ENCODE results near the gene GMDS.

Gene GMDS

GRCh38 chr6:2155206-2155605 is 90.2 kb downstream of the GMDS start:
- no peak overlapping the region for H3K4me3 Mint-ChIP-seq
- H3K27me3 Mint-ChIP-seq: no peaks in the 10 kb centered on the region
- no peaks in the 10 kb centered on the region for H3K36me3 Mint-ChIP-seq (ENCODE audit: insufficient read depth)
- H3K27ac Mint-ChIP-seq (ENCODE audit: low read depth): no peak overlapping the region
- H3K9me3 Mint-ChIP-seq: no peaks in the 10 kb centered on the region
- DNase-seq (ENCODE audit: low spot score in 2 of 2) (no peak), ATAC-seq (replicated peaks; ENCODE audit: extremely low read depth, poor library complexity, severe bottlenecking) (no peak)
- peaks cover 11% of the 10 kb centered on the region for H3K4me1 Mint-ChIP-seq

- Mint-ChIP-seq H3K9me3 (no peaks in the 10 kb centered on the region), H3K27ac (ENCODE audit: low read depth) (no peak overlapping the region), H3K4me1 (peaks cover 5% of the 10 kb centered on the region), H3K36me3 (ENCODE audit: insufficient read depth) (no peaks in the 10 kb centered on the region), H3K4me3 (no peak overlapping the region), H3K27me3 (no peaks in the 10 kb centered on the region)
- ATAC-seq (replicated peaks; ENCODE audit: extremely low read depth, poor library complexity, severe bottlenecking): no peak
- no peak for DNase-seq (ENCODE audit: low spot score in 2 of 2)
These were observed 95.9 kb downstream of the GMDS start for GRCh38 chr6:2149361-2150006.

DNA sequence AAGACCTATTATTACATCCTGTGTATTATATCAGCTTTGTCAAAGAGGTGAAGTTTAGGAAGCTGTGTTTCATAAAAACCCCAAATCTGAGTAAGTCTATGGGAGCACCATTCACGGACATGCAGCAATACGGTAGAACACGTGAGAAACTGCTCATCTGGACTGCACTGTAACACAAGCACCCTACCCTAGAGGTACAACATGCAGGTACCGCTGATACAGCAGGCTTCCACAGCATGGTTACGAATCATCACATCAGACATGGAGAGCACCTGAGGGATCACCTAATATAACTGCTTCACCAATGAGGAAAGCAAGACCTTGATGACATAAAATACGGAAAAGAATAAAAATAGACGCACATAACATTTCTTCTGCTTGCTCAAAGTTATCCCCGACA is 96.7 kb downstream of the GMDS start:
- DNase-seq (ENCODE audit: low spot score in 2 of 2) (no peak), ATAC-seq (replicated peaks; ENCODE audit: extremely low read depth, poor library complexity, severe bottlenecking) (no peak)
- peaks cover 12% of the 10 kb centered on the region for H3K4me1 Mint-ChIP-seq
- no peak overlapping the region for H3K27ac Mint-ChIP-seq (ENCODE audit: low read depth)
- no peaks in the 10 kb centered on the region for H3K9me3 Mint-ChIP-seq
- no peaks in the 10 kb centered on the region for H3K27me3 Mint-ChIP-seq
- H3K36me3 Mint-ChIP-seq (ENCODE audit: insufficient read depth): no peaks in the 10 kb centered on the region
- H3K4me3 Mint-ChIP-seq: no peak overlapping the region

DNA sequence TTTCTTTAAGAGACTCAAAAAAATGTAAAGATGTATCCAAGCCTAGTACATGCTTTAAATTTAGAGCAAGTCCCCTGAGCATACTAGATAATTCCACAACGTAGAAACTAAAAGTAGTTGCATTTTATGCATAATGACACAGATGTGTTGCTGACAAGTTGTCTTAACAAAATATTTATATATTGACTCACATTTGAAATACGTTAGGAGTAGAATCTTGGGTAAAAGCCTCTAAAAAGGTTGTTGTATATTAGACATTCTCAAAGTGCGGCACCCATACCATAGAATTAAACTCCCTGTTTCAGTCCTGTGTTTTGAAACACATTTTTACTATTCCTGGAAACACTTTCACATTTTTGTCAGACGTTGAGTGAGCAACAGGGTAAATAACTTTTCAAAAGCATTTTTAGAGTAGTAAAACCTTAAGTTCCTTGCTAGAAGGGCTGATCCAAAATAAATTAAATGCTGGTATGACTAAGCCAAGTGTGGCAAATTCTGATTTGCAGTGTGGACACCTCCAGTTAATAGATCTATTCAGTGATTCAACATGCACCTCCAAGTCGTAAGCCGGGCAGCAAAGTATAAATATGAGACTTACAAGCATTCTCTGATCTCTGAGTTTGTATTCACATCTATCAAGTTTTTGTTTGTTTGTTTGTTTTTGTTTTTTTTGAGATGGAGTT is 97.5 kb downstream of the GMDS start:
- H3K27ac Mint-ChIP-seq (ENCODE audit: low read depth): no peak overlapping the region
- H3K4me1 Mint-ChIP-seq: peaks cover 21% of the 10 kb centered on the region
- H3K27me3 Mint-ChIP-seq: no peaks in the 10 kb centered on the region
- H3K36me3 Mint-ChIP-seq (ENCODE audit: insufficient read depth): no peaks in the 10 kb centered on the region
- H3K9me3 Mint-ChIP-seq: no peaks in the 10 kb centered on the region
- no peak overlapping the region for H3K4me3 Mint-ChIP-seq
- no peak for ATAC-seq (replicated peaks; ENCODE audit: extremely low read depth, poor library complexity, severe bottlenecking)
- no peak for DNase-seq (ENCODE audit: low spot score in 2 of 2)

DNA sequence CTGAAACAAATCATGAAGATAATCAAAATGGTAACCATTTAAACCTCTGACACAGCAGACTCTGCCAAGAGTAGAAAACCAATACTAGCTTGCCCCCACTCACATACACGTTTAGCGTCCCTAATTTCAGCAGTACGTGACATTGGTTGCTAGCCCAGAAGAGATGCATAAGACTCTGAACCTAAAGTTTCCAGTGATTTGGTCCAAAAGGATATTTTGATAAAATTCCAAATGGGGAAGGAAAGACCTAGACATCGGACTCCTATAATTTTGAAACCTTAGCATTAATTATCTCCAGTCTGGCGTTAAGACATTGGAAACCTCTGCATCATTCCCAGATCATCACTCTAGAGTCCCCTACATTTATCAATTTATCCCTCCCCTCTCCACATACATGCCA is 98.1 kb downstream of the GMDS start:
- ATAC-seq (replicated peaks; ENCODE audit: extremely low read depth, poor library complexity, severe bottlenecking) (no peak), DNase-seq (ENCODE audit: low spot score in 2 of 2) (no peak)
- Mint-ChIP-seq H3K27me3 (no peaks in the 10 kb centered on the region), H3K9me3 (no peaks in the 10 kb centered on the region), H3K27ac (ENCODE audit: low read depth) (no peak overlapping the region), H3K4me3 (no peak overlapping the region), H3K4me1 (peaks cover 21% of the 10 kb centered on the region), H3K36me3 (ENCODE audit: insufficient read depth) (no peaks in the 10 kb centered on the region)

DNA sequence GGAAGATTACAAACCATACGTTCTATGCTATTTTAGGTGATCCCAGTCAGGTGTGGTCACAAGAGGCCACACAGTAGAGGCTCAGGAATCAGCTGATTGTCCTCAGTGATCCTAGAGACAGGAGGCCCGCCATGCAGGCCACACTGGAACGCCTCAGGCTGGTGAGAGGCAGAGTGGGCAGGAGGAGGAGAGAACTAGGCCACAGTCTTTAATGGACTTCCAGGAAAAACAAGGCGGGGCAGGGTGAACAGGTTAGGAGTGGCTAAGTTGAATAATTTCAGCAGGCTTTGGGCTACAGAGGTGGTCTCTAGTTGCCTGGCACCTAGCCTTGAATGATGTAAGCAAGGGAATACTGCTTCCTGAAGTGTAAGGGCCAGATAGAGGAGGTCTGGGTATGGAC is 101.2 kb downstream of the GMDS start:
- no peak overlapping the region for H3K4me3 Mint-ChIP-seq
- H3K27me3 Mint-ChIP-seq: no peaks in the 10 kb centered on the region
- no peak for ATAC-seq (replicated peaks; ENCODE audit: extremely low read depth, poor library complexity, severe bottlenecking)
- no peak for DNase-seq (ENCODE audit: low spot score in 2 of 2)
- H3K36me3 Mint-ChIP-seq (ENCODE audit: insufficient read depth): no peaks in the 10 kb centered on the region
- no peaks in the 10 kb centered on the region for H3K9me3 Mint-ChIP-seq
- H3K27ac Mint-ChIP-seq (ENCODE audit: low read depth): no peak overlapping the region
- peaks cover 21% of the 10 kb centered on the region for H3K4me1 Mint-ChIP-seq

GRCh38 chr6:2141644-2142290 is 103.6 kb downstream of the GMDS start:
- no peaks in the 10 kb centered on the region for H3K9me3 Mint-ChIP-seq
- no peak for DNase-seq (ENCODE audit: low spot score in 2 of 2)
- H3K36me3 Mint-ChIP-seq (ENCODE audit: insufficient read depth): no peaks in the 10 kb centered on the region
- peaks cover 21% of the 10 kb centered on the region for H3K4me1 Mint-ChIP-seq
- no peak for ATAC-seq (replicated peaks; ENCODE audit: extremely low read depth, poor library complexity, severe bottlenecking)
- no peaks in the 10 kb centered on the region for H3K27me3 Mint-ChIP-seq
- H3K27ac Mint-ChIP-seq (ENCODE audit: low read depth): peak overlapping the region; percentile 30
- H3K4me3 Mint-ChIP-seq: no peak overlapping the region

DNA sequence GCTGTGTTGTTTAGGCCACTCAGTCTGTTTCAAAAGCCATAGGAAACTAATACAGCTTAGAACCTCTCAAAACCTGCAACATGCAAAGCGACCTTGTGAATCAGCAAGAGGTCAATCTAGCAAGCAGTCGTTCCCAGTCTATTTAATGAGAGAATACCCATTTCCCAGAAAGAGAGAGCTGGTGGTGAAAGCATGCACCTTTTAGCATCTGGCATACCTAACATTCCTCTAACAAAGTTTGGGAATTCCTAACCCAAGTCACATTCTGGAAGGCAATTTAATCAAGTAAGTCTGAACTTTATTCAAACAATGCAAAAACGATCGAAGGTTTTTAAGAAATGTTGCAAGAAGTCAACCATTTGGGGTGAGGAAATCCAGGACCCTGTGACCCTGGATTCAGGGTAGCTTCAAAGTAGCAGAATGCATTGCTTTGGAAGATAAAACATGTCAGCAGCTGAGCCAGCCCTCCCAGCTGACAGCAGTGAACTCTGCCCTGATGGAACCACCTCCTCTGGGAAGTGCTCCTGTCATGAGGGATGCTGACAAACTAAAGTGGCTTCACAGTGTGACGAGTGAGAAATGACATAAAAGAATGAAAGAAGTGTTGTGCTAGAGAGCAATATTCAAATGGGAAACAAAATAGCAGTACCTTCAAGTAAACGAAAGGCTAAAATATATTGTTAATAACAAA is 104.8 kb downstream of the GMDS start:
- no peaks in the 10 kb centered on the region for H3K9me3 Mint-ChIP-seq
- no peak overlapping the region for H3K27ac Mint-ChIP-seq (ENCODE audit: low read depth)
- DNase-seq (ENCODE audit: low spot score in 2 of 2) (no peak), ATAC-seq (replicated peaks; ENCODE audit: extremely low read depth, poor library complexity, severe bottlenecking) (no peak)
- no peaks in the 10 kb centered on the region for H3K36me3 Mint-ChIP-seq (ENCODE audit: insufficient read depth)
- peaks cover 21% of the 10 kb centered on the region for H3K4me1 Mint-ChIP-seq
- no peak overlapping the region for H3K4me3 Mint-ChIP-seq
- no peaks in the 10 kb centered on the region for H3K27me3 Mint-ChIP-seq

GRCh38 chr6:2135401-2135800 is 110.0 kb downstream of the GMDS start:
- no peaks in the 10 kb centered on the region for H3K9me3 Mint-ChIP-seq
- H3K4me1 Mint-ChIP-seq: peaks cover 1% of the 10 kb centered on the region
- no peak overlapping the region for H3K4me3 Mint-ChIP-seq
- ATAC-seq (replicated peaks; ENCODE audit: extremely low read depth, poor library complexity, severe bottlenecking) (no peak), DNase-seq (ENCODE audit: low spot score in 2 of 2) (no peak)
- no peaks in the 10 kb centered on the region for H3K36me3 Mint-ChIP-seq (ENCODE audit: insufficient read depth)
- no peak overlapping the region for H3K27ac Mint-ChIP-seq (ENCODE audit: low read depth)
- no peaks in the 10 kb centered on the region for H3K27me3 Mint-ChIP-seq

- Mint-ChIP-seq H3K9me3 (no peaks in the 10 kb centered on the region), H3K27ac (ENCODE audit: low read depth) (no peak overlapping the region), H3K4me1 (peaks cover 10% of the 10 kb centered on the region), H3K4me3 (no peak overlapping the region), H3K27me3 (no peaks in the 10 kb centered on the region), H3K36me3 (ENCODE audit: insufficient read depth) (no peaks in the 10 kb centered on the region)
- ATAC-seq (replicated peaks; ENCODE audit: extremely low read depth, poor library complexity, severe bottlenecking) (no peak), DNase-seq (ENCODE audit: low spot score in 2 of 2) (no peak)
These were observed 110.9 kb downstream of the GMDS start for GRCh38 chr6:2134554-2134953.

DNA sequence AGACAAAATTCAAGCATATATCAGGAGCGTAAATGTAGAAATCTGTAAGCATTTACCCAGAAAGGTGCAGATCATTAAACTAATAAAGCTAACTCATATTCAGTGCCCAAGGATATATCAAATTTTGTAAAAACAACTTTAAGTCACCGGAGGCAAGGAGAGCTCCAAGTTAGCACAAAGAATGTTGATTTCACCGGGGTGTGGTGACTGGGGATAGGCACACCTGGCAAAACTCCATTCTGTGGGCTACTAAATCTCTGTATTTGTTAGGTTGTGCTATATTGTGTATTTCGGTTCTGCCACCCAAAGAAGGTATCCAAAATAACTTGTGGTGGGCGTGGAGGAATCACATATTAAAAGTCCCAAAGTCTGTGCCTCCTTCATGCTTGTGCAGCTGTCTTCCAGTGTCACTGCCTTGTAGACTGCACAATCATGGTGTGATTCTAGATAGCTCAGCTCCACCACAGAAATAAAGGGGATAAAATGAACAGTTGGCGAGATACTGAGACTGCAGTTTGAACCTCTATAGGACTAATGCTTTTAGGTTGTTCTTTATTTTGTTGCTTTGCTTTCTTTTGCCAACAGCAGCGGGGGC is 111.6 kb downstream of the GMDS start:
- Mint-ChIP-seq H3K9me3 (no peaks in the 10 kb centered on the region), H3K27me3 (no peaks in the 10 kb centered on the region), H3K27ac (ENCODE audit: low read depth) (no peak overlapping the region), H3K36me3 (ENCODE audit: insufficient read depth) (no peaks in the 10 kb centered on the region), H3K4me1 (peaks cover 17% of the 10 kb centered on the region), H3K4me3 (no peak overlapping the region)
- ATAC-seq (replicated peaks; ENCODE audit: extremely low read depth, poor library complexity, severe bottlenecking) (no peak), DNase-seq (ENCODE audit: low spot score in 2 of 2) (no peak)

- ATAC-seq (replicated peaks; ENCODE audit: extremely low read depth, poor library complexity, severe bottlenecking) (no peak), DNase-seq (ENCODE audit: low spot score in 2 of 2) (no peak)
- no peak overlapping the region for H3K27ac Mint-ChIP-seq (ENCODE audit: low read depth)
- H3K36me3 Mint-ChIP-seq (ENCODE audit: insufficient read depth): no peaks in the 10 kb centered on the region
- H3K27me3 Mint-ChIP-seq: no peaks in the 10 kb centered on the region
- H3K4me1 Mint-ChIP-seq: peaks cover 23% of the 10 kb centered on the region
- no peak overlapping the region for H3K4me3 Mint-ChIP-seq
- H3K9me3 Mint-ChIP-seq: no peaks in the 10 kb centered on the region
These were observed 112.5 kb downstream of the GMDS start for GRCh38 chr6:2132916-2133315.
